Activated gamma-delta T cell treated with Interleukin-2 at 50 U/mL for 16 hours (primary cell): ENCODE measurements around the gene SOX12.
A peak's percentile ranks its signal among the peaks of the same experiment; 100 is the strongest.
"Not testable (repeated sequence)": the region's sequence is repeated elsewhere in the genome, so short reads cannot be mapped to it uniquely, and the experiment has no call there.

ENCODE experiments used
- DNase-seq: peaks from one replicate; pipeline ENCODE4 v3.0.0-alpha.2; 2020

The SOX12 gene

DNA sequence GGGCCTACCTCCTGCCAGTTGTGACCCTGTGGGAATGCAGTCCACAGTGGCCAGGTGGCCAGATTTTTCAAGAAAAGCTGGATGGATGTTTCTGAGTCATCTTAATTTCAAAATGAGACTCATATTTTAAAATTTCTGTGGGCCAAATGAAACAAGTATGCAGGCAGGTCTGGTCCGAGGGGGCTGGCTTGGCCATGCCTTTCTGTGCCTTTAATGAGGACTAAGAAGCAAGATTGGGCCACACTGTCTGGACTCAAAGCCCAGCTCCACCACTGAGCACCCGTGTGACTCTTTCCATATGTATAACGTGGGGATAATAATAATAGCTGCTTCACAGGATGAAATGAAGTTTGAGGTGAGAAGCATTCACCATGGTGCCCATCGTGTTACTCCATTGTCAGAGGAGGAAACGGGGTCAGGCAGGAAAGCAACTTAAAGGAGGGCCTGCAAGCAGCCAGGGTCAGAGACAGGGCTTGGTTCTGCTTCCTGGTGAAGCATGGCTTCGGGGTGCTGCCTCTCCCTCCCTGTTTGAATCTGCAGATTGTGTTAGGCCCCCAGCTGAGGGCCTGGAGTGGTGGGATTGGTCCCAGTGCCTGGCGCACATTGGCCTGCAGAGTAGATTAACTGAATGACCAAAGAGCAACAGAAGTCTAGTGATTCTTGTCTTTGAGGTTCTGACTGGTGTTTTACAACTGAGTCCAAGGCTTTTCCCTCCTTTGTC lies 3.8 kb downstream of the SOX12 start:
- DNase-seq: no peak

DNA sequence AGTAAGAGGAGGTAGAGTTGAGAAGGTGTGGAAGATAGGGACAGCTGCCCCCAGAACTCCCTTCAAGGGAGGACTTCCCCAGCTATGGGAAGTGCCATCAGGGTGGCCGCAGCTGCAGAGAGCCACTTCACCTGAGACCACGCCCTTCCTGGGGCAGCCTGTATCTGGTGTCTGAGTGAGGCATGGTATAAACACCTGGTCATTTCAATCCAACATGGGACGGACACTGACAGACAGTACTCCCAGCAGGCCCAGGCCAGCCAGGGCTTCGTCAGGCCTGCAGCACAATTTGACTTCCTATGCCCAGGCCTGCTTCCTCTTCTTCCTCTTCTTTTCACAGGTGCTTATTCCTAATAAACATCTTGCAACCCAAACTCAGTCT lies 4.5 kb downstream of the SOX12 start:
- DNase-seq: no peak

DNA sequence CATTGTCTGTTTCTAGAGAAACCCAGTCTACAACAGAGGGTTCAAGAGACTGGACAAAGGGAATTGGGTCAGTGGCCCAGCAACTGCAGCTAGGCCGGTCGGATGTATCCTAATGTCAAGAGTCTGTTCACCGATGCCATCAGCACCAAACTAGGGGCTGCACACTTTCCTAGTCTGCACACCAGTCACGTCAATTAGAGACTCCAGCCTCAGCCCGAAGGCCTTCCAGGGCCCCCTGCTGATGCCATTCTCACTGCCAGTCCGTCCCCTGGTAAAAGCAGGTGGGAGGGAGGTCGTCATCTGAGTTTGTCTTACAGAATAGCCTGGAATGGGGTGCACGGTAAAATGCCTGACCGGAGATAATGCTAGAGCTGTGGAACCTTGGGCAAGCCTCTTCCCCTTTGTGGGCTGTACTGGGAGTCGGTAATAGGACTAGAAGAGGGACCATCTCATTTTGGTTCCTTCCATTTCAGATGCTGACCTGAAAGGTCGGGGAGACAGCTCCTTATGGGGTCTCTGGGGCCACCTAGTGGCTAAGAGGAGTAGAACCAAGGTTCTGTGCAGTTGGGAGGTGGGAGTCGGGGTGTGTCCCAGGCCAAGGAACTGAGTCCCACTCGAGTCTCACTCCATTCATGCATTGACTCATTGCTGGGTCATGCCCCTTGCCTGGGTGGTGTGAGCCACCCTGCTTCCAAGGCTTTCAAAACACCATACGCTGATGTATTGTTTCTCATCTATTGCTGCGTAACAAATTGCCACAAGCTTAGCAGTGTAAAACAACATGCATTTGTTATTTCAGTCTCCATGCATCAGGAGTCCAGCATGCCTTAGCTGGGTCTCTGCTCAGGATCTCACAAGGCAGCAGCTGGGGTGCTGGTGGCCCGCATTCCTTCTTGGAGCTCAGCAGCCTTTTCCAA lies 5.1 kb downstream of the SOX12 start:
- peak; percentile 57 for DNase-seq

- no peak for DNase-seq
Measured at GRCh38 chr20:334578-334977, 9.2 kb downstream of the SOX12 start.

GRCh38 chr20:336040-336439 lies 10.7 kb downstream of the SOX12 start:
- not testable (repeated sequence) for DNase-seq

DNA sequence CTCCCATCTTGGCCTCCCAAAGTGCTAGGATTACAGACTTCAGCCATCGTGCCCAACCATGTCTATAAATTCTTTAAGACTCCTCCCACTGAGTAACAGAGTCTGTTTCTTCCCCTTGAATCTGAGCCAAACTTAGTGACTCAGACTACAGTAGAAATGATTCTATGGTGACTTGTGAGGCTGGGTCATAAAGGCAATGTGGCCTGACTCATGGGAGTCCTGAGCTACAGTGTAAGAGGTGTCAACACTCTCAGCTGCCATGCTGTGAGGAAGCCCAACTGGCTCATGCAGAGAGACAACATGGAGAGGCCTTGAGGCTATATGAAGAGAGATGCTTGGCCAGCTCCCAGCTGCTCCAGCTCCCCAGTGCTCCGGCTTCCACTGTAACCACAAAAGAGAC lies 16.3 kb downstream of the SOX12 start:
- no peak for DNase-seq

DNA sequence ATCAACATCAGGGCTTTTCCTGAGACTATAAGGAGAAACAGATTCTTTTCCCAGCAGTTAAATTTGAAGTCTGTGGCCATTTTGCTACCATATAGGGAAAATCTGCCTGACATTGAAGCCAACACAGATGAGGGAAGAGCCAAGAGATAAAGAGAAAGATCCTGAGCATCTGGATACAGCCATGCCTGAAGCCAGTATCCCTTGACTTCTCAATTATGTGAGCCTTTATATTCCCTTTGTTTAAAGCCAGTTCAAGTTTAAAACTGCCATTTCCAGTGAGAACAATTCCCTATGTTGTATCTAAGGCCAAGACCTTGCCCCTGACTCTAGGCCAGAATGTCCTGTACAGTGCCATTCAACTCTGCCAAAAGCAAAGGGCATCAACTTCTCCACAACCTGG lies 17.8 kb downstream of the SOX12 start:
- DNase-seq: no peak

DNA sequence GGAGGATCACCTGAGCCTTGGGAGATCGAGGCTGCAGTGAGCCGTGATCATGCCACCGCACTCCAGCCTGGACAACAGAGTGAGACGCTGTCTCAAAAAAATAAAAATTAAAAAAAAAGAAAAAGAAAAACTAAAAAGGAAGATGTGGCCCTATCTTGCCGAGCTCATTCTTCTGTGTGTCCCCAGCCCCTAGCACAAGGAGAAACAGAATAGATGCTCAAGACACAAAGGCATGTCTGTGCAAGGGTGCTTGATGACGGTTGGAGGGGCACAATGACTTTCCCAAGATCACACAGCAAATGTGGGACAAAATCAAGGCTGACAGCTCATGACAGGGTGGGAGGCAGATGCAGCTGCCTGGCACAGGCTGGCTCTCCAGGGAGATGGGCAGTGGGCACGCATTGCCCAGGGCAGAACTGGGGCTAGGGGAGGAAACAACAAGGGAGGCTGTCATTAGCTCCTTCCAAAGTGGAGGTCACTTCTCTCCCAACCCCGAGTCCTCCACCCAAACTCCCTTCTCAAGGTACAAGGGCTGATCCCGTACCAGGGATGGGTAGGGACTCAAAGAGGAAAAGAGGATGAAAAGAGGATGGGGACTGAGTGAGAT lies 20.8 kb downstream of the SOX12 start:
- DNase-seq: no peak

- DNase-seq: no peak
Measured at GRCh38 chr20:346640-347316, 21.4 kb downstream of the SOX12 start, which contains the start of gene NRSN2. Gene NRSN2, plus strand, starts transcription at chr20:347111. Its CDS starts 2,533 bp downstream, at chr20:349644.

GRCh38 chr20:347317-347639 lies 21.9 kb downstream of the SOX12 start:
- DNase-seq: no peak

DNA sequence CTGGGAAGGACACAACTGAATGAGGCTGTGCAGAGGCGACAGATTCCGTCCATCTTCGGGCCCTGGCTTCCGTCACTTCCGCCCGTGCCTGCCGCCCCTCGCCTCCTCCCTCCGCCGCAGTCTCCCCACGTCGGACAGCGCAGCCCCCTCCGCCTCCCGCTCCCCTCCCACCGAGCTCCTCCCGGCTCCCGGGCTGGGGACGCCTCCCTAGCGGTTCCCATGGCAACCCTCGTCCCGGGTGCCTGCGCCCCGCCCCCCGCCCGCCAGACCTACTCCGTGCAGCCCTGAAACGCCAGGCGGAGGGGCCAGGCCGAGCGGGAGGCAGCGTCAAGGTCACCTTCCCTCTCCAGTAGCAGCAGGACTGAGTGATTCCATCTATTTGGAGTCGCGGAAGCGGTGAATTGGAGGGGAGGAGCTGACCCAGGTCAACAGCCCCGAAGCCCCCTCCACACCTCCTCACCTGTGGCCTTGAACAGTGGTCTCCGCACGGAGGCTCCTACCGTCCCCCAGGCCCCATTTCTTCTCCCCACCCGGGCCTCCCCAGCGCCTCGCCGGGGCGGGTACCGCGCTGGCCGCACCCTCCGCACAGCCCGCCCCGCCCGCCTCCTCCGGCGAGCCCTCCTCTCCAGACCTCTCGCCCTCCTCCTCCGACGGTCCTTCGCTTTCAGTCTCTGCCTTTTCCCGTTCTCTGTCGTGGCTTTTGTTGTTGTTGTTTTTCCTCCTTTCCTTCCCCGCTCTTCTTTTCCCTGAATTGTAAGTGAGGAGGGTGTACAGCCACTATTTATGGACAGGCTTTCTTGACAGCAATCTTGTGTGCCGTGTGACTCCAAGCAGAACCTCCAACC lies 22.5 kb downstream of the SOX12 start:
- peak; percentile 51 for DNase-seq

DNA sequence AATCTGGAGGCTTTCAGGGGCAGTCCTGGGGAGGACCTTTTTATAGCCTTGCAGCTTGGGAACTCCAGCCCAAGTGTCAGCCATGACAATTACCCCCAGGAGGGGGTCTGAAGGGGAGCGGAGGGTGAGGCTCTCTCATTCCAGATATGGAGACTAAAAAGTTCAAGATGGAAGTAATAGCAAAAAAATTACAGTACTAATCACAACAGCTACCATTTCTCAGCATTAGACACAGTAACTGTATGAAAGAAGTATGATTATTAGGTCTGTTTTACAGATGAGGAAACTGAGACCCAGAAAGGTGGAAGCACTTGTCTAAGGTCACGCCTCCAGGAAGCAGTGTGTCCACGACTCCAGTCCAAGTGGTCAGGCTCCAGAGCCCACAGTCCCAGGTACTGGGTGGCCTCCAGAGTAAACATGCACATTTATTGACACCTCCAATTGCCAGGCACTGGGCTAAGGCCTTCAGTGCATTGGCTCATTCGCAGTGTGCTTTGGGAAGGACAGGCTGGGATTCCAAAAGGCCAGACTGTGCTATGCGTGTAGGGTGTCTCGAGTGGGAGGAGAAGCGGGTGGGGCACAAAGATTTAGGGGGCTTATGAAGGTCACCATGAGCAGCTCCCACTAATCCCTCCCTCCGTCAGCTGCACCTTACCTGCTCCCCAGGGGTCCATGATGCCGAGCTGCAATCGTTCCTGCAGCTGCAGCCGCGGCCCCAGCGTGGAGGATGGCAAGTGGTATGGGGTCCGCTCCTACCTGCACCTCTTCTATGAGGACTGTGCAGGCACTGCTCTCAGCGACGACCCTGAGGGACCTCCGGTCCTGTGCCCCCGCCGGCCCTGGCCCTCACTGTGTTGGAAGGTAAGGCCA lies 23.9 kb downstream of the SOX12 start:
- no peak for DNase-seq

DNA sequence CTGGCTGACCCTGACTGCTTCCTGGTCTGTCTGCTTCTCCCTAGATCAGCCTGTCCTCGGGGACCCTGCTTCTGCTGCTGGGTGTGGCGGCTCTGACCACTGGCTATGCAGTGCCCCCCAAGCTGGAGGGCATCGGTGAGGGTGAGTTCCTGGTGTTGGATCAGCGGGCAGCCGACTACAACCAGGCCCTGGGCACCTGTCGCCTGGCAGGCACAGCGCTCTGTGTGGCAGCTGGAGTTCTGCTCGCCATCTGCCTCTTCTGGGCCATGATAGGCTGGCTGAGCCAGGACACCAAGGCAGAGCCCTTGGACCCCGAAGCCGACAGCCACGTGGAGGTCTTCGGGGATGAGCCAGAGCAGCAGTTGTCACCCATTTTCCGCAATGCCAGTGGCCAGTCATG lies 27.8 kb downstream of the SOX12 start:
- no peak for DNase-seq

- peak; percentile 76 for DNase-seq
Measured at GRCh38 chr20:354298-354977, 29.1 kb downstream of the SOX12 start.

DNA sequence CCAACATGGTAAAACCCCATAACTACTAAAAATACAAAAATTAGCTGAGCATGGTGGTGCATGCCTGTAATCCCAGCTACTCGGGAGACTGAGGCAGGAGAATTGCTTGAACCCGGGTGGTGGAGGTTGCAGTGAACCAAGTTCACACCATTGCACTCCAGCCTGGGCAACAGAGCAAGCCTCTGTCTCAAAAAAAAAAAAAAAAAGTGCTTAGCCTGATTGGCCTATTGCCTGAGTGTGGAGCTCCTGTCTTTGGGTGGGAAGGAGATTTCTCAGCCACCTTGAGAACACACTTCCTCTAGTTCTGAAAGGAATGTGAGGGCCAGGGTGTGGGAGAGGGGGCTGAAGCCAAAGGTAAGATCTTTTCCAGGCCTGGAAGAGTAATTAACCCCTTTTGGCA lies 30.8 kb downstream of the SOX12 start:
- DNase-seq: not testable (repeated sequence)

DNA sequence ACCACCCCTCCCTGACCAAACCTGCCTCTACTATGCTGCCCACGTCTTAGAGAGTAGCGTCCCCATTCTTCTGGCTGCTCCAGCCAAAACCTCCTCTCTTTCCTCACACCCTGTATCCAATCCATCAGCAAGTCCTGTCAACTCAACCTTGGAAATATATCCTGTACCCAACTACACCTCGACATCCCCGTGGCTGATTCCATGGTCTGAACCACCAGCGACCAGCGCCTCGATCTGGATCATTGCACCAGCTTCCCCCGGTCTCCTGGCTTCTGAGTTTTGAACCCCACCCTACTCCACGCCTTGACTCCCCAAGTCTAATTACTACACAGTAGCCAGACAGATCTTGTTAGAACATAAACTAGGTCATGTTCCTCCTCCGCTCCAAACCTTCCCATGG lies 31.4 kb downstream of the SOX12 start:
- no peak for DNase-seq

DNA sequence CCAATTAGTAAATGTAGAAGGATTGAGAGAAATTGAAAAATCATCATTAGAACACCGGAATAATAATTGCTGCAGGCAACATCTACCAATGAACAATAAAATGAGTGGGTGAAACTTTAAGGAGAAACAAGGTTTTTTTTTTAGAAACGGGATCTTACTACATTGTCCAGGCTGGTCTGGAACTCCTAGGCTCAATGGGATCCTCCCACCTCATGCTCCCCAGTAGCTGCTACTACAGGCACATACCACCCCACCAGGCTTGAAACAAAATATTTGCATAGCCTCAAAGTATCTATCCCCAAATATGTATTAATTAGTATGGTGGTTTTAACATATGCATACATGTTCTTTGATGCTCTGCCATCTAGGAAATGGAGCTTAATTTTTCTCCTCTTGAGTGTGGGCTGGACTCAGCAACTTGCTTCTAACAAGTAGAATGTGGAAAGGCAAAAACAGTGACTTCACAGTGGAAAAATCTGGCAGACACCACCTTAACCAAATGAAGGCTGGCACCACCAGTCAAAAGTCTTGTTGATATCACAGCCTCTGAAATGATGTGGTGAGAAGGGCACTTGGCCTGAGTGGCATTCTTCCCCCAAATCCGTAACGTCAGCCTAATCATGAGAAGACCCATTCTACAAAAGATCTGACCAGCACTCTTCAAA lies 33.7 kb downstream of the SOX12 start:
- no peak for DNase-seq

GRCh38 chr20:361561-361960 lies 36.2 kb downstream of the SOX12 start:
- DNase-seq: no peak

DNA sequence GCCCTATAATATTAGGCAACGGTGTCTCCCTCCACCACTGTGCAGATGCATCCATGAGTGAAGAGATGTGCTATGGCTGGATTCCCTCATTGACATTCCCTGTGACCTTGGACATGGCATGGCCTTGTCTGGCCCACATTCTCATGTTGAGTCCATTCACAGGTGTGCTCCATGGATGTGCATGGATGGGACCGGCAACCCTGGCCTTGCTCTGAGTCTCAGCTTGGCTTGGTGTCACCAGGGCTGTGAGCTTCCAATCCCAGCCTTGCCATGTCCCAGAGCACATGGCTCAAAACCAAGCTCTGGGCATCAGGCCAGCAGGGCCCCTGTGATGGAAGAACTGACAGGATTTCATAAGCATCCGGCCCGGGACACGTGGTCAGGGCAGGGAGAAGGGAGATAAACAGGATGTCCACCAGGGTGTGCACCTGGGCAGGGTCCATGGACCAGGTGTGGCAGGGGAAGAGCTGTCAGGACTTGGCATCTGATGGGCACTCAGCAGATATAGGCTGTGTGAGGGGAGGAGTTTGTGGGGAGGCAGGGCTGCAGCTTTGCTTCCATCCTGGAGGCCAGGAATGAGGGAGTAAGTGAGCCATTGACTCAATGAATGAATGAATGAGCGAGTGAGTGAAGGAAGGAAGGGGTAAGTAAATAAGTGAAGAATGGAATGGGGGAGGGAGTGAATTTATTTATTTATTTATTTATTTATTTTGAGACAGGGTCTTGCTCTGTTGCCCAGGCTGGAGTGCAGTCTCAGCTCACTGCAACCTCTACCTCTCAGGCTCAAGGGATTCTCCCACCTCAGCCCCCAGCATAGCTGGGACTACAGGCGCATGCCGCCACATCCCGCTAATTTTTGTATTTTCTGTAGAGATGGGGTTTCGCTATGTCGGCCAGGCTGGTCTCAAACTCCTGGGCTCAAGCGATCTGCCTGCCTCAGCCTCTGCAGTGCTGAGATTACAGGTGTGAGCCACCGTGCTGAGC lies 37.2 kb downstream of the SOX12 start:
- DNase-seq: no peak
